H1 (cell line): Measurements from ENCODE around the gene DTX4.

Experiments
- BACH1 ChIP-seq: IDR thresholded peaks from 2 replicates; pipeline ENCODE4 v1.6.1; 2012; ENCODE audit warnings: low read length, improper control_type of control experiment
- CEBPB ChIP-seq: IDR thresholded peaks from 2 replicates; pipeline ENCODE4 v1.6.1; 2012; ENCODE audit warnings: low read depth, low read length
- CTCF ChIP-seq, 3 experiments: IDR thresholded peaks; 1 replicate in 2 of 3; 2 replicates in 1 of 3; pipeline versions ENCODE4 v1.5.1 to v1.6.1; 2011; ENCODE audit warnings: low read length in 3 of 3, mild to moderate bottlenecking in 3 of 3, inconsistent platforms in 2 of 3, low read depth in 1 of 3, moderate library complexity in 1 of 3; ENCODE audit not compliant: insufficient read depth in 1 of 3; ENCODE audit errors: control extremely low read depth in 1 of 3
- EGR1 ChIP-seq: IDR thresholded peaks from 2 replicates; pipeline ENCODE4 v1.6.1; 2011; ENCODE audit warnings: low read depth, low read length, borderline replicate concordance
- EZH2 ChIP-seq: fragments of 200-600 bp; sonication (generic); IDR thresholded peaks from 2 replicates; pipeline ENCODE4 v1.7.1; 2012; ENCODE audit warnings: low read depth, mild to moderate bottlenecking, moderate library complexity, low read length, inconsistent platforms; ENCODE audit not compliant: severe bottlenecking
- GABPA ChIP-seq: IDR thresholded peaks from 2 replicates; pipeline ENCODE4 v1.6.1; 2011; ENCODE audit warnings: mild to moderate bottlenecking, low read length, moderate library complexity, borderline replicate concordance; ENCODE audit not compliant: insufficient read depth
- MAX ChIP-seq: IDR thresholded peaks from 2 replicates; pipeline ENCODE4 v1.6.1; 2012; ENCODE audit warnings: inconsistent platforms
- SRF ChIP-seq: IDR thresholded peaks from 2 replicates; pipeline ENCODE4 v1.6.1; 2011; ENCODE audit warnings: mild to moderate bottlenecking, low read depth, low read length, moderate library complexity
- TAF1 ChIP-seq: IDR thresholded peaks from 2 replicates; pipeline ENCODE4 v1.6.1; 2011; ENCODE audit warnings: mild to moderate bottlenecking, low read depth, low read length

- TF ChIP-seq CTCF (IDR thresholded peaks at IDR 0.05; ENCODE audit: control extremely low read depth in 1 of 3, insufficient read depth in 1 of 3, low read depth in 1 of 3, low read length in 3 of 3), result peak; percentile 86 to 97 (median 97)
- TF ChIP-seq EZH2, result no peak
- TF ChIP-seq GABPA, result no peak
- TF ChIP-seq BACH1, result no peak
- no peak for TF ChIP-seq MAX
- no peak for TF ChIP-seq EGR1
- no peak for TF ChIP-seq CEBPB
- TF ChIP-seq TAF1, result no peak
- no peak for TF ChIP-seq SRF
Measured at GRCh38 chr11:59182457-59183151, 10.7 kb downstream of the DTX4 start.
